NOMO-1 treated with DMSO at 0.1 percent for 48 hours (cell line): ENCODE results near the gene ERP44.
A peak's percentile ranks its signal among the peaks of the same experiment; 100 is the strongest.
"Not testable (repeated sequence)": the region's sequence is repeated elsewhere in the genome, so short reads cannot be mapped to it uniquely, and the experiment has no call there.

ENCODE experiments used
- DNase-seq: peaks from one replicate; lab custom pipeline; 2025; ENCODE audit not compliant: unreplicated experiment; lab: John Stamatoyannopoulos, UW

The ERP44 gene

GRCh38 chr9:100098887-100099721 lies at the start of gene ERP44, which contains the start of gene INVS:
TSS of gene ERP44 (minus strand) at chr9:100099000. CDS start at chr9:100098840, 160 bp downstream.
TSS of gene INVS (plus strand) at chr9:100099243. CDS start at chr9:100104522, 5,279 bp downstream.
- peak; percentile 99 for DNase-seq

GRCh38 chr9:100145976-100146375 lies 47.2 kb upstream of the ERP44 start:
- not testable (repeated sequence) for DNase-seq

GRCh38 chr9:100145167-100145934 lies 46.6 kb upstream of the ERP44 start:
- not testable (repeated sequence) for DNase-seq

GRCh38 chr9:100141862-100142261 lies 43.1 kb upstream of the ERP44 start:
- not testable (repeated sequence) for DNase-seq

GRCh38 chr9:100140303-100140702 lies 41.5 kb upstream of the ERP44 start:
- DNase-seq, result not testable (repeated sequence)

GRCh38 chr9:100136799-100137198 lies 38.0 kb upstream of the ERP44 start:
- DNase-seq, result not testable (repeated sequence)

GRCh38 chr9:100134731-100135130 lies 35.9 kb upstream of the ERP44 start:
- no peak for DNase-seq

- no peak for DNase-seq
These were observed 33.2 kb upstream of the ERP44 start for GRCh38 chr9:100131875-100132430.

- DNase-seq, result no peak
These were observed 32.4 kb upstream of the ERP44 start for GRCh38 chr9:100131216-100131615.

- DNase-seq, result no peak
These were observed 31.0 kb upstream of the ERP44 start for GRCh38 chr9:100129772-100130171.

GRCh38 chr9:100126423-100126822 lies 27.6 kb upstream of the ERP44 start:
- no peak for DNase-seq

GRCh38 chr9:100125910-100126309 lies 27.1 kb upstream of the ERP44 start:
- no peak for DNase-seq

- no peak for DNase-seq
These were observed 26.4 kb upstream of the ERP44 start for GRCh38 chr9:100125236-100125635.

- DNase-seq, result no peak
These were observed 21.5 kb upstream of the ERP44 start for GRCh38 chr9:100120286-100120685.

GRCh38 chr9:100117316-100117715 lies 18.5 kb upstream of the ERP44 start:
- no peak for DNase-seq

- no peak for DNase-seq
These were observed 14.0 kb upstream of the ERP44 start for GRCh38 chr9:100112677-100113336.

GRCh38 chr9:100111235-100111634 lies 12.4 kb upstream of the ERP44 start:
- DNase-seq, result peak; percentile 21

GRCh38 chr9:100108559-100108958 lies 9.8 kb upstream of the ERP44 start:
- DNase-seq, result no peak

- DNase-seq, result no peak
These were observed 7.8 kb upstream of the ERP44 start for GRCh38 chr9:100106616-100107015.

- DNase-seq, result no peak
These were observed 7.1 kb upstream of the ERP44 start for GRCh38 chr9:100105861-100106260.

- DNase-seq, result no peak
These were observed 5.5 kb upstream of the ERP44 start for GRCh38 chr9:100104314-100104713.
